GM21717 (cell line): ENCODE measurements around the gene UGT1A6.

Experiments used
- ATAC-seq: cut with Tn5 transposase; IDR thresholded peaks from one replicate; pipeline ENCODE4 v1.9.1; 2021; ENCODE audit warnings: mild to moderate bottlenecking, moderate library complexity; ENCODE audit not compliant: unreplicated experiment

Gene UGT1A6

DNA sequence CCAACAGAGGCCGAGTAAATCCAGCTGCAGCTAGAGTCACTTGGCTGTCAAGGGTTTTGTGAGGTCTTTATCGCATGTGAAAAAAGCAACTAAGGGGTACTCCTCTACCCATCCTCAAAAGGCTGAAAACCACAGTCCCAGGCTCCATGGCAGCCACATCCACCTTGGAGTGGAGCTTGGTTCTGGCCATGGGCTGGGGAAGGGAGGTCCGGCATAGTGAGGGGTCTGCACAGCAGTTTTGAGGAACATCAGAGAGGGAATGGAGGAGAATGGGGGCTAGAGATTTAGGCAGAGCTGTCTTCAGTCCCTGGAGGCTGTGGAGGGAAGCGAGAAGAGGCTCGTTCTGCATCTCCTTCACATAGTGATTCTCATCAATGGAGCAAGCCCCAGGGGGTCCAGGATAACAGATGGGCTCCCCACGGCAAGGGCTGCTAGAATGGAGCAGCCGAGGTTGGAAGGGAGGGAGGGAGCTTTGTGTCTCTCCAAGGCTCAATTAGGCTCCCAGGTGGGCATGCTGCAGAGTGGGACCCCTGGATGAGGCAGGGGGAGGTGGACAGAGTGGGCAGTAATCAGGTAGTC lies 106.5 kb downstream of the UGT1A6 start:
- no peak for ATAC-seq

DNA sequence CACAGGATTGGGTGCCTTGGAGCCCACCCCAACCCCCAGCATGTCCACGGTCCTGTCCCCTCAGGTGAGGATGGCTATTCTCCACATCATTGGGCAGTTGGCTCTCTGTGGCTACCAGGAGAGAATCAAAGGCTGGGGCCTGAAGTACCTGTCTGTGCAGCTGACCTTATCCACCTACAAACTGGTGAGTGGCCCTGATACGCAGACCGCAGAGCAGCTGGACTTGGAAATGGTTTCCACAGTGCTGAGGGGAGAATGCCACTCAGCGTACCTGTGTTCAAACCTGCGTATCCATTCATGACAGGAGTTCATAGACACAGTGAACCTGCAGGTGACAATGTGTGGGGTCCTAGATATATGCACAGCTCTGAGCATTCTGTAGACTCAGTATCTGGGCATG lies 107.0 kb downstream of the UGT1A6 start:
- no peak for ATAC-seq

DNA sequence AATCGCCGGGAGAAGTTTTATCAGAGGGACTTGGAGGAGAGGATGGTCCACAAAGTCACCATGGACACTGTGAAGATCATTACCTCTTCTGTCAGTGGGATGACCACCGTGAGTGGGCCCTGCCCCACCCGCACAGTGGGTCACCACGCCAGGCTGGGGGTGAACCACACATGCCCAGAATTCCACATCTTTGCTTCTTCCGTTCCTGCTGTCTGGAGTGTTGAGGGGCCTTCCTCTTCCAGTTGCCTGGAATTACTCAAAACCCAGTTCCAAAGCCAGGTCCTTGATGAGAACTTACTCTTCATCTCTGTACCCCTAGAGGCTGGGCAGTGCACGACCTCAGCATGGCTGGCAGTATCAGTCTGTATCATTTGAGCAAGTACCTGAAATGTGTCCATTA lies 107.5 kb downstream of the UGT1A6 start:
- no peak for ATAC-seq

DNA sequence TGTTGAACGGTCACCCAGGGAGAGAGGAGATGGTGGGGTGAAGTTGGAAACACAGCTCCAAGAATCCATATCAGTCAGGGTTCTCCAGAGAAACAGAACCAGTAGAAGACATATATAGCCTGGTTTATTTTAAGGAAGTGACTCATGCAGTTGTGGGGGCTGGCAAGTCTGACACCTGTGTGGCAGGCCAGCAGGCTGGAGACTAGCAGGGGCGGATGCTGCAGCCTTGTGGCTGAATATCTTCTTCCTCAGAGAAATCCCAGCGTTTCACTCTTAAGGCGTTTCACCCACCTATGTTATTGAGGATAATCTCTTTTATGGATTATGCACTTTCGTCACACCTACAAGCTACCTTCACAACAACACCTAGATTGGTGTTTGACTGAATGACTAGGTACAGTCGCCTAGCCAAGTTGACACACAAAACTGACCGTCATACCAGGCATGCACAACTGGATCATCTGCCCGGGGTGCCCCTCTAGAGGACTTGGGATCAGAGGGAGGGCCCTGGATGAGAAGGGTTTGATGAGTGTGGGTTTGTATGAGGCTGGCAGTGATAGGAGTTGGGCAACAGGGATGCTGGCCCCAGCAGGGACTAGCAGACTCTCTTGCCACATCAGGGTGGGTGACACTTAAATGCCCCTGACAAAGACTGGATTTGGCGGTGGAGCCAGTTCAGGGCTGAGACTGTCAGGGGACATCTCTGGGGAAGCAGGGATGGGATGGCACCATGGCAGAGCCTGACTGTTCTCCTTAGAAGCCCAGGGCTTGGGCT lies 108.9 kb downstream of the UGT1A6 start:
- ATAC-seq, result no peak

DNA sequence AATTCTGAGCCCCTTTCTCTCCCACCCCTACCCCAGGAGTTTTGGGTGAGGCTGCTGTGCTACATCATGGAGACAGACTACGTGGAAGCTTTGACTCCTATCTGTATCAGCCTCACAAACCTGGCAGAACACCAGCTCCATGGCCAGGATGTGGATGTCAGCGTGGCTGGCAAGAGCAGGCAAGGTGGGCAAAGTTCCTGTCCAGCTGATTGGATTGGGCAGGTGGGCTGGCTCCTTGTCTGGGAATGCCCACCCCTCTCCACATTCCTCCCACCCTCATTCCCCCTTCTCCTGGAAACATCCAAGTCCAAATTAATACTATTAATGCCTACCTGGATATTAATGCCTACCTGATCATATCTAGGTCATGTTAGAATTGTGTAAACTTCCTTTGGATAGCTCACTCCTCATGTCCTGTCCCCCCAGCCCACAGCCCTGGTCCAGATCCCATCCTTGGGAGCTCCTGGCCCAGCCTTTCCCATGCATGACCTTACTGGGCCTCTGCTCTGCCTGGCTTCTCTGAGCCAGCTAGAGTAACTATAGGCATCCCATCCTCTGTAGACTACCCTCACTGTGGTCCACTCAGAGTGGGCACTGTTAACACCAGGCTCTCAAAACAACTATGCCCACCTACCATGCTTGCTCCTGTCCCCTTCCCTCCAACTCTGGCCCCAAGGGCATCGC lies 109.6 kb downstream of the UGT1A6 start:
- no peak for ATAC-seq

DNA sequence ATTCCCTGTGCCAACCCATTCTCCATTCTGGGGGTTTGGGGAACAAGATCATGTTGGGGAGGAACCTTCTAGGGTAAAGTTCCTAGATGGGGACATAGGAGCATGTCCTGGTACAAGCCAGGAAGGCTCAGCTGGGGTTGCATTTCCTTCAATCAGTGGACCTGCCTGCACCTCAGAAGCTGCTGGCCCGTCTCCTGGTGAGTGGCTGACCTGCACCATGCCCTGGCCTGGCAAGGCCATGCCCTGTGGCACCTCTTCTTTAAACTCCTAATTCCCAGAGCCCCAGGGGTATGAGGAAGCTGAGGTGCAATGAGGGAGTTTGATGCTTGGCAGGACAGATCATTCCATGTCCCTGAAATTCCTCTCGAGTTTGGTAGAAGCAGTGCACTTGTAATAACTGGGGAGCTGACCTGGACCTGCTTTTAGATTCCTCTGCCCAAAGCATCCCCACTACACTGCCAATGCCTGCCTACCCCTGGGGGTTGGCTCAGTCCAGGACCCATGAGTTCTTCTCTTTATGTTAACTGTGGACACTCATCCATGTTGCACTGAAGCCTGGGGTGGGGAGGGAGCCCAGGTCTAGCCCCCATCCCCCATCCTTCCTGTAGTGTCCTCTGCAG lies 110.7 kb downstream of the UGT1A6 start:
- ATAC-seq, result no peak

DNA sequence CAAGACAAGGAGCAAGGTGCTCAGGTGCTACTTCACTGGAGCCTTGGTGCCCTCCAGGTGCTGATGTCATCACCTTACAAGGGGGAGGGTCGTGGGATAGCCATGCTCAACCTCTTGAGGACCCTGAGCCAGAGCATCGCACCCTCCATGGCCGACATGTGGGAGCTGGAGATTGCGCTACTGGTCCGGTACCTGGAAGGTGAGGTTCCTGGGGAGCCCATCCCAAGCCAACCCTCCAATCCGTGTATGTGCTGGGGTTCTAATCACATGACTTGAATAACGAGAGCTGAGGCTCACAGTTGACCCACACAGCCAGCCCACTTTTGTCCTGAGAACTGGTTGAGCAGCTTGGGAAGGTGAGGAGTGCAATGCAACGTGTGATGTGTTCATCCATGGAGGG lies 111.3 kb downstream of the UGT1A6 start:
- no peak for ATAC-seq

DNA sequence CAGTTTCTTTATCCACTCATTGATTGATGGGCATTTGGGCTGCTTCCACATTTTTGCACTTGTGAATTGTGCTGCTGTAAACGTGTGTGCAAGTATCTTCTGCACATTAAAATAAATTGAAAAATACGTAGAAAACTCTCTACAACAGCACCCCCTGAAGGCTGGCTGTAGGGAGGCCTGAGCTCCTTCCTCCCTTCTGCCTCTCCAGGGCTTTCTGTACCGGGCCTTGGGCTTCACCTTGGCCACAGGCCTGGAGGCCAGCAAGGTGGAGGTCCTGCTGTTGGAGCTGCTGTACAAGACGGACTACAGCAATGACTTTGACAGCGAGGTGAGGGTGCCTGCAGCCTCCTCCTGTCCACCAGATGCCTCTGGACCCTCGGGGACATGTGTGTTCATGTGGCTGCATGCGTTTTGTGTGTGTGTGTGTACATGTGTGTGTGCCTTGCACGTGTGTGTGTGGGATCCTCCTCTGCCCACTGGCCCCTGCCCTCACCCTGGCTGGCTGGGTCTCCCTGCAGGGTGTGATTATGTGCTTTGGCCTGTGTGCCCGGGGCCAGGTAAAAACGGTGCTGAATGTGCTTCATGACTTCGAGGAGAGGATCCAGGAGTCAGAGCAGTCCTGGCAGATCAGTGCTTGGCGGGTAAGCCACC lies 114.7 kb downstream of the UGT1A6 start:
- no peak for ATAC-seq

DNA sequence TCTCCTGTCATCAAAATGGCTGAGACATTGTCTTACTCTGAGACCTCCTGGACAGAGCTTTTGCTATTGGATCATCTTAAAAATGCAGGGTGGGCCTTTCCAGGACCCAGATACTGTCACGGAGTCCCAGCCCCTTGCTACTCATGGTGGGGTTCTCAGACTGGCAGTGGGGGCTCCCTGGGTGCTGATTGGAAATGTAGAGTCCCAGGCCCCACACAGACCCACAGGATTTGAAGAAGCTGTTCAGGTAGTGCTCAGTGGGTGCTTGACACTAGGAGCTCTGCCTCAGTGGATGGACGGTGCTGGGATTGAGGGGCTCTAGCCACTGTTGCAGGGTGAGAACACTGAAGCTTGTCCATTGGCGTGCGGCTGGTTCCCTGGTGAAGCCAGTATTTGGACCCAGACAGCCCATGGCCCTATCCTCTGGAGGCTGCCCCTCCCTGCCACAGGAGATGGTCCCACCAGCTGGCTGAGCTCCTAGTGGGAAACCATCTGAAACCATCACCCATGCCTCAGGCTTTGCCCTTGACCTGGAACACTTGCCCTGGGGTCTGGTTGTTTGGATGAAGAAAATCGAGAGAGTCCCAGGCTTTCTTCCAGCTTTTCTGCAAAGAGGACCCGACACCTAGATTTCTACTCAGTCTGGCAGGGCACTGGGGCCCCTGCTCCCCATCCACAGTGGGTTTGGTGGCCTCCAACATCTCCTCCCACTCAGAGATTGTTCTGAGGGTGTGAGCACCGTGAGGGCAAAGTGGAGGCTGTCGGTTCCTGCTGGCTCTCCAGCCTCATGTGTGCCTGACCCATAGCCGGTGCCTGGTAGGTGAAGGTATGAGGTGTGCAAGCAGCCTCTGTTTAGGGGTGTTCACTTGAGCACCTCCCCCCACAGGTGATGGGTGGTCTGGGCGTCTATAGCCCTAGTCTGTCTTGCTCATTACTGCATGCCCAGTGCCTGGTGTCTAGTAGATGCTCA lies 115.6 kb downstream of the UGT1A6 start:
- ATAC-seq, result no peak

DNA sequence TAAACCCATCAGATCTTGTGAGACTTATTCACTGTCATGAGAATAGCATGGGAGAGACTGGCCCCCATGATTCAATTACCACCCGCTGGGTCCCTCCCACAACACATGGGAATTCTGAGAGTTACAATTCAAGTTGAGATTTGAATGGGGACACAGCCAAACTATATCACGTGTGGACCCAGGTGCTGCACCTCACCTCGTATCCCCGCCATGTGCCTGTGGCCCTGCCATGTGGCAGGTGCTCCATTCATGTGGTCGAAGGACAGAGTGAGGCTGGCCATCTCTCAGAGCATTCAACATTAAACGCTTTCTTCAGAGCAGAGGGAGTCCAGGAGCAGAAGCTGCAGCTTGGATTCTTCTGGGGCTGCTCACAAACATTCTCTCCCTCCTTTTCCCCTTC lies 117.7 kb downstream of the UGT1A6 start:
- no peak for ATAC-seq

DNA sequence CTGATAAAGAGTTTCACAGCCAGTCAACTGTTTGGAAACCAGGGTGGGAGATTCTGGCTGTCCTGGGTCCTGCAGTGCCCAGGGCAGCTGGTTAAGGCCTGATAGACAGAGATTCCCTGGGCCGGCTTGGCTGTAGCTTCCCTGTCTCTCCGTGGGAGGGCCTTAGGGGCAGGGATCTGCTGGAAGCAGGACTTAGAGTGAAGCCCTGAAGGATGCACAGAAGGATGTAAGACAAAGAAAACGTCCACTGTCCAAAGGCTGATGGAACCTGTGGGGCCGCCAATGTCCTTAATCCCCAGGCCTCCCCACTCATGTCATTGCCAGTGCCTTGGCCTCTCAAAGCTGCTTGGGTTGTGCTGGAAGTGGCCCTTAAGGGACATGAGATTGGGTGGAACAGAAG lies 118.4 kb downstream of the UGT1A6 start:
- ATAC-seq, result no peak

DNA sequence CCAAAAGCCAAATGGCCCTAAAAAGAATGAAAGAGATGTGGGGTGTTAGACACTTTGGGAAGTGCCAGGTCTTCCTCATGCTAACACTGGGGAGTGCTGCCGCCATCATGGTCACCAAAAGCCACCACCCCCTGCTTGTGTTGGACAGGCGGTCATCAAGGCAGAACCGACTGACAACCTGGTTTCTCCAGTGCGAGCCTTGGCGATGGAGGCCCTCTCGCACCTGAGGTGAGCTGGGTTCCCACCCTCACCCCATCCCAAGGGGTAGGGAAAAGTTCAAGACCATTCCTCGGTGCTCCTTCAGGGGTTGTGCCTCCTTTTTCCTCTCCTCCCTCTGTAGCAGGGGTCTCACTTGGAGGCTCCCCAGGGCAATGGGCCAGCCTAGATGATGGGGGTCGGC lies 119.0 kb downstream of the UGT1A6 start:
- no peak for ATAC-seq

DNA sequence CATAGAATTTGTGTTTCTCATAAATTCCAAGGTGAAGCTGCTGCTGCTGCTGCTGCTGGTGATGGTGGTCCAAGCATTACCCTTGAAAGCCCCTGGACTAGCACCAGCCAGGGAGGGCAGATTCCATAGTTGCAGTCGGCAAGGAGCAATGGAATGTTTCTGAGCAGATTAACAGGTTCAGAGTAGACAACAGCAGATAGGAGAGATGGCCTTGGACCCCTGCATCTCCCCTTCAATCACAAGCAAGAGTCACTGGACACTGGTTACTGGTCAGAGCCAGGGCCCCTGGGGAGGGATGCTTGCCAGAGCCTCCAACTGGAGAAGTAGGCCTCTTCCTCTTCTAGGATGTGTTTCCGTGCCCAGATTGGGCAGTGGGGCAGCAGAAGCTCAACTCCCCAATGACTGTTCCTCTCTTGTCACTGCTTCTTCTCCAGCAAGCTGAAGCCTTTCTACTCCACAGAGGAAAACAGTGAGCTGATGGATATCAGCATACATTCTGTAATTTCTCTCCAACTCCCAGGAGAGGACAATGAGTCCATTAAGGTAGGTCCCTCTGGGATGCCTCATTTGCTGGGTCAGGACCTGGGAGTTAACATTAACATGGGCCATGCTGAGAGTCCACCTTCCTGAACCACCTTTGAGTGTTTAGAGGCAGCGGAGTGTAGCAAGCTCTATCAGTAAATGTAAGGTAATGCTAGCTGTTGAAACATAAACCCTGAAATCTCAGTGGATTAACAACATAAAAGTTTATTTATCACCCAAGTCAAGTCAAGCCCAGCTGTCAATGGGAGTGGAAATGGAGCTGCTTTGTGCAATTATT lies 120.8 kb downstream of the UGT1A6 start:
- ATAC-seq, result no peak

DNA sequence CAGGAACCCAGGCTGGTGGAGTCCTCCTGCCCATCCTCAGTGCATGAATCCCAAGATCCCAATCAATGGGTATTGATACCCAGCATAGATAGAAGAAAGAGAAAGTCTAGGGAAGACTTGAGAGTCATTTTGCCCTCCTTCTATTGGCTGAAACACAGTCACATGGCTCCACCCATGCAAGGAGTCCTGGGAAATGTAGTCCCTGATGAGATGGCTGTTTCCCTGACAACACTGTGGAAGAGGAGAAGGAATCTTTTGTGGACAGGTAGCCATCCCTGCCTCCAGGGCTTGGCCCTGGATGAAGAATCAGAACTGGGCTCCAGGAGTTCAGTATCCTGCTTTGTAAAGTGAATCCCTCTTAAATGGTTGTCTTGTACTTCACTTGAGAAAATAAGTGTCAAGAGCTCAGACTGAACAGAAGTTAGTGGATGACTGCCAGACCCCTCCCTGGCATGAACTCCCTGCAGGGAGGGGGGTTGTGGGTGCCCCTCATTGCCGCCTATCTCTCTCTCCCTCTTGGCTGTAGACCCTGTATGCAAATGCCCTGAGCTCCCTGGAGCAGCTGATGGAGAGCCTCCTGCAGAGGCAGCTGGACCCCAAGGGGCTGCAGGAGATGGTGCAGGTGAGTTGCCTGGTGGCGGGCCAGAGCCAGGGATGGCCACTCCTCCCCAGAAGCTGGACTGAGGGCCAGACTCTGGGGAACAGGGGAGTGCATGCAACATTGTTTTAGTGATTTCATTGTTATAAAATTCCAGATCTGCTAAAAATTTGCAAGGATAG lies 121.6 kb downstream of the UGT1A6 start:
- no peak for ATAC-seq

DNA sequence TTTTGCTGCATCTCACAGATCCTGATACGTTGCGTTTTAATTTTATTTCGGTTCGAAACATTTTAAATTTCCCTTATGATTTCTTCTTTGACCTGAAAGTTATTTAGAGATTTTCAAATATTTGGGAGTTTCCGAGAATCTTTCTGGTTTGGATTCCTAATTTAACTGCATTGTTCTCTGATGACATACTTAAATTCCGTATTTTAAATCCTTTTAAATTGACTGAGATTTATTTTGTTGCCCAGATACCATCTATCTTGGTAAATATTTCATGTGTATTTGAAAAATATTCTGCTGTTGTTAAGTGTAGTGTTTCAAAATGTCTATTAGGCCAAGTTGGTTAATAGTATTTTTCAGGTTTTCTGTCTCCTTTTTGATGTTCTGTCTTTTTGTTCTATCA lies 123.2 kb downstream of the UGT1A6 start:
- ATAC-seq, result no peak

DNA sequence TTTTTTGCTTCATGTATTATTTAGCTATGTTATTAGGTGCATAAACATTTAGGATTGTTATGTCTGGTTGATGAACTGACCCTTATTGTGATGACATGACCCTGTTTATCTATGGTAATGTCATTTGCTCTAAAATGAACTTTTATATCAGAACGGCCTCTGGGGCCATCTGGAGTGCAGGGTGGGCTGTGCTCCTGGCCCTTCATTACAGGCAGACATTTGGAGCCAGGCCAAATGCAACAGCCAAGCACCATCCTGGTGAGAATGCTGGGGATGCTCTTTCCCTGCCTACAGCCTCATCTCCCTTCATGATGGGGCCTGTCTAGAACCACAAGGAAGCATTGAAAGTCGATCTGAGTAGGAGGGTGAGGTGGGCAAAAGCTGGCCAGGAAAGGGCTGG lies 123.6 kb downstream of the UGT1A6 start:
- ATAC-seq, result no peak

DNA sequence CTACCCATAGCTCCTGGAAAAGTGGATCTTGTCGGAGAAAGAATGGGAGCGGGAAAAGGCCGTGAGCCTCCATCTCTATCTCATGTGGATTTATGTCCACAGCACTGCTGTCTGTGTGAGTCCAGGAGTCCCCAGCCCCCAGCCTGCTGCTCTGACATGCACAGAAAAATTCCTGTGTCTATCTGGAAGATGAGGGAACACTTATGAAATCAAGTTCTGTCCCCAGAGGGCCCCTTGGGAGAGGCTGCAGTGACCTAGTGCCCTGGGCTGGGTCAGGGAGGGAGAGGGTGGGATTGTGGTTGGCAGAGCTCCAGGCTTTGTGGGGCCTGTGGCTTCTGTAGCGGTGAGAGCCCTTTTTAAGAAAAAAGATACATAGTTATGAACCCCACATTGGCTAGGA lies 124.1 kb downstream of the UGT1A6 start:
- no peak for ATAC-seq

DNA sequence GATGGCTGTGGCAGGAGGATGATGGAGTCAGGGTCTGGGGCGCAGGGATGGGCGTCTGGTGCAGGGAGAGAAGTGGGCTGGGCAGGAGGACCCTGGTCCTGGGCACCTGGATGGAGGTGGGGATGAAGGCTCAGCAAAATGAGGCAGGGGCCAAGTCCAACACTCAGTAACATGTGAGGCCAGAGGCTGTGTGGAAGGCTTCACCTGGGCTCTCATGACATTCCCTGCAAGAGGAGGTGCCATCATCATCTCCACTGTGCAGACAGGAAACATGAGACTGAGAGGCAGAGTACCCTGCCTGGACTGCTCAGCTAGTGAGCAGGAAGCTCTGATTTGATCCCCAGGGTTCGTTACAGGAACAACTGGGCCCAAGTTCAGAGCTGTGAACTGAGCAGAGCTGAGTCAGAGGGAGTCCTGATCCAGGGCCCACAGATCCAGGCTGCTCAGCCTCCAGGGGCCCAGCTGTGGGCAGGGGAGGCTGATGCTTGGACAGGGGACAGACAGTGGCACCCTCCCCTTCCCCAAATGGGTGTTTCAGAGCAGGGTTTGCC lies 124.7 kb downstream of the UGT1A6 start:
- ATAC-seq, result no peak
